Sigmoid colon (tissue), 3 donors: Measurements from ENCODE around the gene ATP5F1D.

Source experiments
- CTCF ChIP-seq, 4 experiments: fragments of 450-650 bp in 3 of 4; fragments of 200-600 bp in 1 of 4; IDR thresholded peaks; one replicate each; pipeline ENCODE4 v1.5.1; 2016 to 2019; ENCODE audit warnings: antibody characterized with exemption in 4 of 4, mild to moderate bottlenecking in 3 of 4, moderate library complexity in 2 of 4
- POLR2A ChIP-seq, 2 donors: fragments of 450-650 bp; IDR thresholded peaks; one replicate each; pipeline ENCODE4 v1.6.1; 2016; ENCODE audit warnings: antibody characterized with exemption in 2 of 2, mild to moderate bottlenecking in 2 of 2, moderate library complexity in 2 of 2

DNA sequence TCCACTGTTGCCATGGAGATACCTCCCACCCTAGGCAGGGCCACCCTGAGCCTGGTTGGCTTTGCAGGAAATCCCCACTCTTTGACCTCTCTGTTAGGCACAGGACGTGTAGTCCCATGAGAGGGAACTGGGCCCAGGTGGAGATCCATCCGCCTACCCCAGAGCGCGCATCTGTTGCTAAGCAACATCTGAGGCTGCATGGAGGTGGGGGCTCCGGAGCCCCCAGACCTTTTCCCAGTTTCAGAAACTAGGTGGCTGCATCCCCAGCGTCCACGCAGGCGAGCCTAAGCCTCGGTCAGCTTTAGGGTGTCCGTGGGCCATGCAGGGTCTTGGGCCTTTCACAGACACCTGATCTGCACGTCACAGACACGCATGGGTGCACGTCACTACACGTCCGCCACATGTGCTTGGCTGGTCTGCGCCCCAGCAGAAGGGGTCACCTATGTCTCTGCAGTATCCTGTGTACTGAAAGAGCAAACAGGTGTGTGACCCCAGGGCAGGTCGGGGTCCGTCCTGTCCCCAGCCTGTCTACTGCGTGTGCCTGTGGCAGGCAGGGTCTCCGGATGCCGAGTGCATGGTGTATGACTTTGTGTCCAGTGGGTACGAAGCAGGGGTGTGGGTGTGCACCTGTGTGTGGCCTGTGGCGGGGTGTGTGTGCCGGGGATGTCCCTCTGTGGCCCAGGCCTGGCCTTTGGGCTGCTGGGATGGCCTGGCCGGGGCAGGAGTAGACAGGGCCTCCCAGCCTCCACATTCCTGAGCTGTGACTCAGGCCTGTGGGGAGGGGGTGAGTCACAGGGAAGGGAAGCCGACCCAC lies 23.5 kb downstream of the ATP5F1D start:
- TF ChIP-seq CTCF (IDR thresholded peaks at IDR 0.05): no peak
- no peak for TF ChIP-seq POLR2A (IDR thresholded peaks at IDR 0.05)
